NT2/D1 (cell line): ENCODE measurements around the gene SNRPA.

ENCODE experiments used
- DNase-seq: peaks from one replicate; pipeline ENCODE4 v3.0.0-alpha.2; 2011; ENCODE audit warnings: low read depth, low spot score
- H3K27me3 ChIP-seq: 2 replicates; pipeline ENCODE4 v1.6.0; 2011; ENCODE audit warnings: mild to moderate bottlenecking; ENCODE audit not compliant: insufficient read length, insufficient read depth
- H3K36me3 ChIP-seq: 2 replicates; pipeline ENCODE4 v1.6.1; 2011; ENCODE audit warnings: mild to moderate bottlenecking, low read length, mixed read lengths; ENCODE audit not compliant: insufficient read depth, insufficient read length
- H3K4me1 ChIP-seq: 2 replicates; pipeline ENCODE4 v1.5.1; 2011; ENCODE audit not compliant: insufficient read depth, insufficient read length
- H3K4me3 ChIP-seq: 2 replicates; pipeline ENCODE4 v1.5.1; 2011; ENCODE audit warnings: low read depth; ENCODE audit not compliant: insufficient read length
- H3K9ac ChIP-seq: 2 replicates; pipeline ENCODE4 v1.6.0; 2011; ENCODE audit warnings: low read depth; ENCODE audit not compliant: insufficient read length
- H3K9me3 ChIP-seq: 2 replicates; pipeline ENCODE4 v1.5.1; 2011; ENCODE audit warnings: mild to moderate bottlenecking, low read length; ENCODE audit not compliant: insufficient read depth
- SUZ12 ChIP-seq: IDR thresholded peaks from 2 replicates; pipeline ENCODE4 v1.6.1; 2011; ENCODE audit not compliant: insufficient read length, insufficient read depth; ENCODE audit errors: extremely low read depth
- YY1 ChIP-seq: IDR thresholded peaks from 2 replicates; pipeline ENCODE4 v1.6.1; 2011; ENCODE audit not compliant: insufficient read length, insufficient read depth
- ZNF274 ChIP-seq: IDR thresholded peaks from 2 replicates; pipeline ENCODE4 v1.6.1; 2011; ENCODE audit warnings: mild to moderate bottlenecking, low read depth, low read length

SNRPA gene

GRCh38 chr19:40735013-40735771, 15.8 kb upstream of the SNRPA start:
- Histone ChIP-seq H3K27me3 (no peaks in the 10 kb centered on the region), H3K4me3 (no peak overlapping the region), H3K9me3 (no peaks in the 10 kb centered on the region), H3K4me1 (no peaks in the 10 kb centered on the region), H3K9ac (no peak overlapping the region), H3K36me3 (peaks cover 54% of the 10 kb centered on the region)
- TF ChIP-seq YY1 (no peak), SUZ12 (no peak), ZNF274 (no peak)
- no peak for DNase-seq

- Histone ChIP-seq H3K4me3 (no peak overlapping the region), H3K4me1 (peaks cover 4% of the 10 kb centered on the region), H3K27me3 (no peaks in the 10 kb centered on the region), H3K36me3 (peaks cover 44% of the 10 kb centered on the region), H3K9me3 (no peaks in the 10 kb centered on the region), H3K9ac (no peak overlapping the region)
- no peak for DNase-seq
- TF ChIP-seq ZNF274 (no peak), YY1 (no peak), SUZ12 (no peak)
Observed at GRCh38 chr19:40736661-40737060, 14.3 kb upstream of the SNRPA start.

- H3K27me3 ChIP-seq, result no peaks in the 10 kb centered on the region
- no peak for DNase-seq
- TF ChIP-seq ZNF274 (no peak), YY1 (no peak), SUZ12 (no peak)
- no peak overlapping the region for H3K9ac ChIP-seq
- H3K9me3 ChIP-seq, result no peaks in the 10 kb centered on the region
- H3K4me1 ChIP-seq, result peaks cover 7% of the 10 kb centered on the region
- H3K4me3 ChIP-seq, result no peak overlapping the region
- peaks cover 48% of the 10 kb centered on the region for H3K36me3 ChIP-seq
Observed at GRCh38 chr19:40737102-40737644, 13.8 kb upstream of the SNRPA start.

GRCh38 chr19:40739030-40739839, 11.8 kb upstream of the SNRPA start:
- TF ChIP-seq YY1, result no peak
- no peak for TF ChIP-seq SUZ12
- TF ChIP-seq ZNF274, result no peak

GRCh38 chr19:40739871-40740703, 10.9 kb upstream of the SNRPA start:
- H3K27me3 ChIP-seq, result no peaks in the 10 kb centered on the region
- H3K9ac ChIP-seq, result no peak overlapping the region
- no peak overlapping the region for H3K4me3 ChIP-seq
- peaks cover 17% of the 10 kb centered on the region for H3K4me1 ChIP-seq
- H3K9me3 ChIP-seq, result no peaks in the 10 kb centered on the region
- H3K36me3 ChIP-seq, result peaks cover 48% of the 10 kb centered on the region
- DNase-seq, result no peak
- TF ChIP-seq ZNF274 (no peak), YY1 (no peak), SUZ12 (no peak)

More at GRCh38 chr19:40739030-40739839, 11.8 kb upstream of the SNRPA start:
- no peak overlapping the region for H3K9ac ChIP-seq
- H3K9me3 ChIP-seq, result no peaks in the 10 kb centered on the region
- DNase-seq, result no peak
- no peaks in the 10 kb centered on the region for H3K27me3 ChIP-seq
- H3K4me3 ChIP-seq, result no peak overlapping the region
- H3K36me3 ChIP-seq, result peaks cover 51% of the 10 kb centered on the region
- H3K4me1 ChIP-seq, result peaks cover 14% of the 10 kb centered on the region

GRCh38 chr19:40740747-40741146, 10.3 kb upstream of the SNRPA start:
- H3K36me3 ChIP-seq, result peaks cover 42% of the 10 kb centered on the region
- H3K9ac ChIP-seq, result no peak overlapping the region
- TF ChIP-seq SUZ12 (no peak), ZNF274 (no peak), YY1 (no peak)
- peaks cover 17% of the 10 kb centered on the region for H3K4me1 ChIP-seq
- H3K27me3 ChIP-seq, result no peaks in the 10 kb centered on the region
- no peaks in the 10 kb centered on the region for H3K9me3 ChIP-seq
- no peak overlapping the region for H3K4me3 ChIP-seq
- no peak for DNase-seq
